ENCODE results near the gene SGCD.

The SGCD gene

GRCh38 chr5:156667616-156668015 is 340.7 kb downstream of the SGCD start:
- no peak overlapping the region for H3K27ac Mint-ChIP-seq
- H3K27me3 Mint-ChIP-seq (ENCODE audit: low read depth, poor library complexity), result no peaks in the 10 kb centered on the region
- H3K36me3 Mint-ChIP-seq (ENCODE audit: low read depth), result no peaks in the 10 kb centered on the region
- DNase-seq, result no peak
- H3K4me3 Mint-ChIP-seq, result no peak overlapping the region
- no peaks in the 10 kb centered on the region for H3K4me1 Mint-ChIP-seq
- H3K9me3 Mint-ChIP-seq, result no peaks in the 10 kb centered on the region
- TF ChIP-seq, protein P1, sequence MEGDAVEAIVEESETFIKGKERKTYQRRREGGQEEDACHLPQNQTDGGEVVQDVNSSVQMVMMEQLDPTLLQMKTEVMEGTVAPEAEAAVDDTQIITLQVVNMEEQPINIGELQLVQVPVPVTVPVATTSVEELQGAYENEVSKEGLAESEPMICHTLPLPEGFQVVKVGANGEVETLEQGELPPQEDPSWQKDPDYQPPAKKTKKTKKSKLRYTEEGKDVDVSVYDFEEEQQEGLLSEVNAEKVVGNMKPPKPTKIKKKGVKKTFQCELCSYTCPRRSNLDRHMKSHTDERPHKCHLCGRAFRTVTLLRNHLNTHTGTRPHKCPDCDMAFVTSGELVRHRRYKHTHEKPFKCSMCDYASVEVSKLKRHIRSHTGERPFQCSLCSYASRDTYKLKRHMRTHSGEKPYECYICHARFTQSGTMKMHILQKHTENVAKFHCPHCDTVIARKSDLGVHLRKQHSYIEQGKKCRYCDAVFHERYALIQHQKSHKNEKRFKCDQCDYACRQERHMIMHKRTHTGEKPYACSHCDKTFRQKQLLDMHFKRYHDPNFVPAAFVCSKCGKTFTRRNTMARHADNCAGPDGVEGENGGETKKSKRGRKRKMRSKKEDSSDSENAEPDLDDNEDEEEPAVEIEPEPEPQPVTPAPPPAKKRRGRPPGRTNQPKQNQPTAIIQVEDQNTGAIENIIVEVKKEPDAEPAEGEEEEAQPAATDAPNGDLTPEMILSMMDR (IDR thresholded peaks at IDR 0.05), result no peak

- Mint-ChIP-seq H3K27ac (no peak overlapping the region), H3K9me3 (no peaks in the 10 kb centered on the region), H3K36me3 (ENCODE audit: low read depth) (no peaks in the 10 kb centered on the region), H3K4me1 (peaks cover 5% of the 10 kb centered on the region), H3K4me3 (no peak overlapping the region), H3K27me3 (ENCODE audit: low read depth, poor library complexity) (no peaks in the 10 kb centered on the region)
- no peak for DNase-seq
- TF ChIP-seq, protein P1 (IDR thresholded peaks at IDR 0.05), result no peak
These were observed 342.5 kb downstream of the SGCD start for GRCh38 chr5:156669416-156669815.

DNA sequence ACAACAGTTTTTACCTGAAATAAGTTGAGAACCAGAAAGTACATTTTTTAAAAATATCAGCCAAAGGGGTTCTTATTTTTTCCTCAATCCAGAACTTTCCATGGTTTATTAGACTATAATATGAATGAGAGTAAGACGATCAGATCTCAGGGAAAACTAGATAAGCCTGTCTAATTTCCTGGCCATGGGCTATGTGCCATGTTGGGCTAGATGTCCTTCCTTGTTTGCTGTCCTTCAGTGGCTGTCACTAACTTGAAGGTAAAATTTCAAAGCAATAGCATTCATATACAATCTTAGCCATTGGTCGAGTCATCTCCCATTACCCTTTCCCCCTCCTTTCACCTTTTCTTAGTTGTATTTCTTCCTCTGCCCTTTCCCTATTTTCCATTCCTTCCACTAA is 343.7 kb downstream of the SGCD start:
- Mint-ChIP-seq H3K4me3 (no peak overlapping the region), H3K9me3 (no peaks in the 10 kb centered on the region), H3K36me3 (ENCODE audit: low read depth) (no peaks in the 10 kb centered on the region), H3K27ac (no peak overlapping the region), H3K27me3 (ENCODE audit: low read depth, poor library complexity) (no peaks in the 10 kb centered on the region), H3K4me1 (peaks cover 5% of the 10 kb centered on the region)
- TF ChIP-seq, protein P1 (IDR thresholded peaks at IDR 0.05), result no peak
- no peak for DNase-seq

GRCh38 chr5:156675395-156675794 is 348.4 kb downstream of the SGCD start:
- Mint-ChIP-seq H3K4me3 (no peak overlapping the region), H3K36me3 (ENCODE audit: low read depth) (no peaks in the 10 kb centered on the region), H3K4me1 (peaks cover 5% of the 10 kb centered on the region), H3K27me3 (ENCODE audit: low read depth, poor library complexity) (no peaks in the 10 kb centered on the region), H3K27ac (no peak overlapping the region), H3K9me3 (no peaks in the 10 kb centered on the region)
- TF ChIP-seq, protein P1 (IDR thresholded peaks at IDR 0.05), result no peak
- no peak for DNase-seq

DNA sequence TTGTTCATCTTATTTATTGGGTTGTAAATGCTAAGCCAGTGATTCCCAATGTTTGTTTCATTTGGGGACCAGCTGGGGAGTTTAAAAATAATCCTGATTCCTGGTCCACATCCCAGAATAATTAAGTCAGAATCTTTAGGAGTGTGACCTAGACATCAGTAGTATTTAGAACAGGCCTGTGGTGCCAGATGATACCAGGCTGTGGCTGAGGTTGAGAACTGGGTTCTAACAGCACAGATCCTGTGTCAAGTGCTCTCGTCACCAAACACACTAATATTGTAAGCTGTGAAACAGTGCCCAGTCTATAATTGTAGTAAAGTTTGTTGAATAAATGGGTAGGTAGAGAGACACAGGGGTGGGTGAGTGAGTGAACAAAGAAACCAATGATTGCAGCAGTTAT is 351.0 kb downstream of the SGCD start:
- H3K27ac Mint-ChIP-seq, result no peak overlapping the region
- H3K4me1 Mint-ChIP-seq, result peaks cover 5% of the 10 kb centered on the region
- TF ChIP-seq, protein P1 (IDR thresholded peaks at IDR 0.05), result no peak
- H3K9me3 Mint-ChIP-seq, result no peaks in the 10 kb centered on the region
- H3K36me3 Mint-ChIP-seq (ENCODE audit: low read depth), result no peaks in the 10 kb centered on the region
- H3K27me3 Mint-ChIP-seq (ENCODE audit: low read depth, poor library complexity), result no peaks in the 10 kb centered on the region
- H3K4me3 Mint-ChIP-seq, result no peak overlapping the region
- DNase-seq, result no peak

- no peak for DNase-seq
- H3K4me3 Mint-ChIP-seq, result no peak overlapping the region
- TF ChIP-seq, protein P1 (IDR thresholded peaks at IDR 0.05), result no peak
These were observed 351.5 kb downstream of the SGCD start for GRCh38 chr5:156678484-156678883.

More at GRCh38 chr5:156678484-156678883, 351.5 kb downstream of the SGCD start:
- H3K36me3 Mint-ChIP-seq (ENCODE audit: low read depth), result no peaks in the 10 kb centered on the region
- H3K4me1 Mint-ChIP-seq, result peaks cover under 1% of the 10 kb centered on the region
- no peaks in the 10 kb centered on the region for H3K27me3 Mint-ChIP-seq (ENCODE audit: low read depth, poor library complexity)
- no peaks in the 10 kb centered on the region for H3K9me3 Mint-ChIP-seq
- no peak overlapping the region for H3K27ac Mint-ChIP-seq
